Embryonic facial prominence (tissue), 1 donor: Measurements from ENCODE around the gene CCND1.

ENCODE experiments used
- DNase-seq: peaks from one replicate; pipeline ENCODE4 v3.0.0-alpha.2; 2016; ENCODE audit errors: extremely low spot score

CCND1 gene

DNA sequence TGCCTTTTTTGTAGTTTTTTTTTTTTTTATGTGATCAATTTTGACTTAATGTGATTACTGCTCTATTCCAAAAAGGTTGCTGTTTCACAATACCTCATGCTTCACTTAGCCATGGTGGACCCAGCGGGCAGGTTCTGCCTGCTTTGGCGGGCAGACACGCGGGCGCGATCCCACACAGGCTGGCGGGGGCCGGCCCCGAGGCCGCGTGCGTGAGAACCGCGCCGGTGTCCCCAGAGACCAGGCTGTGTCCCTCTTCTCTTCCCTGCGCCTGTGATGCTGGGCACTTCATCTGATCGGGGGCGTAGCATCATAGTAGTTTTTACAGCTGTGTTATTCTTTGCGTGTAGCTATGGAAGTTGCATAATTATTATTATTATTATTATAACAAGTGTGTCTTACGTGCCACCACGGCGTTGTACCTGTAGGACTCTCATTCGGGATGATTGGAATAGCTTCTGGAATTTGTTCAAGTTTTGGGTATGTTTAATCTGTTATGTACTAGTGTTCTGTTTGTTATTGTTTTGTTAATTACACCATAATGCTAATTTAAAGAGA, 12.5 kb downstream of the CCND1 start:
- DNase-seq, result no peak

DNA sequence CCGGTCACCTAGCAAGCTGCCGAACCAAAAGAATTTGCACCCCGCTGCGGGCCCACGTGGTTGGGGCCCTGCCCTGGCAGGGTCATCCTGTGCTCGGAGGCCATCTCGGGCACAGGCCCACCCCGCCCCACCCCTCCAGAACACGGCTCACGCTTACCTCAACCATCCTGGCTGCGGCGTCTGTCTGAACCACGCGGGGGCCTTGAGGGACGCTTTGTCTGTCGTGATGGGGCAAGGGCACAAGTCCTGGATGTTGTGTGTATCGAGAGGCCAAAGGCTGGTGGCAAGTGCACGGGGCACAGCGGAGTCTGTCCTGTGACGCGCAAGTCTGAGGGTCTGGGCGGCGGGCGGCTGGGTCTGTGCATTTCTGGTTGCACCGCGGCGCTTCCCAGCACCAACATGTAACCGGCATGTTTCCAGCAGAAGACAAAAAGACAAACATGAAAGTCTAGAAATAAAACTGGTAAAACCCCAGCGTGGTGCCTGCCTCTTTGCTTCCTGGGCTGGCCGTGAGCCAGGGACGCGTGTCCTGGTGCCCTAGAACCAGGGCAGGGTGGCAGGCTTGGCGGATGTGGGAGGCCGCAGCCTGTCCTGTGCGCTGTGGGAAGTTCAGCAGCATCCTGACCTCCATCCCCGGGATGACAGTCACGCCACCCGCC, 13.2 kb downstream of the CCND1 start:
- DNase-seq, result no peak

DNA sequence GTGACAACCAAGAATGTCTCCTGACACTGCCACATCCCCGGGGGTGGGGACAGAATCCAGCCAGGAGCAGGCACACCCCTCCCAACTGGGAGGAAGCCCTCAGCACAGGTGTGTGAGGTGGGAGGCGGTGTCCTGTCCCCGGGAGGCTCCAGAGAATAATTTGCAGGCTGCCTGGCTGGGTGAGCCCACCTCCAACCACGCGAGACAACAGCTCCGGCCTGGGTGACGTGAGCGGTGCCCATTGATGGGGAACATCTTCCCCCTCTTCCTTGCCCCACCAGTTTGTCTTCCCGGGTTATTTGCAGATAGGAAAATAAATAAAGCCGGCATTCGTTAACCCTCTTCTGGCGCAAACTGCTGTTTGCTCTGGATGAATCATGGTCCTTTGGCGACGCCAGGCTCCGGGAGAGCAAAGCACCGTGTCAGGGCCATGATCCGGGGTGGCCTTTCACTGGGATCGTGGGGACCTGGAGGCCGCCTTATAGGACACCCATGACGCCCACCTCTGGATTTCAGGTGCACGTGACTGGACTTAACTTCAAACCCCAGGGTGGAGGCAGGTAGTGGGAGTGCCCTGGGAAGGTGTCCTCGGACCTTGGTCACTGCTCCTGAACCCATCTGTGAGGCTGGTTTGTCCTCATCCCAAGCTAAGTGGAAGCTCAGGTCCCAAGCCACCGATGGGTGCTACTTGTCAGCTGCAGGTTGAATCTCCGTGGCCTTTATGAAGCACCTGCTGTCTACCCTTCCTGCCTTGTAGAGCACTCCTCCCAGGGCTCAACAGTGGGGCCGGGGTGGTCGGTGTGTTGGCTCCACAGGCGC, 13.9 kb downstream of the CCND1 start:
- DNase-seq, result no peak

DNA sequence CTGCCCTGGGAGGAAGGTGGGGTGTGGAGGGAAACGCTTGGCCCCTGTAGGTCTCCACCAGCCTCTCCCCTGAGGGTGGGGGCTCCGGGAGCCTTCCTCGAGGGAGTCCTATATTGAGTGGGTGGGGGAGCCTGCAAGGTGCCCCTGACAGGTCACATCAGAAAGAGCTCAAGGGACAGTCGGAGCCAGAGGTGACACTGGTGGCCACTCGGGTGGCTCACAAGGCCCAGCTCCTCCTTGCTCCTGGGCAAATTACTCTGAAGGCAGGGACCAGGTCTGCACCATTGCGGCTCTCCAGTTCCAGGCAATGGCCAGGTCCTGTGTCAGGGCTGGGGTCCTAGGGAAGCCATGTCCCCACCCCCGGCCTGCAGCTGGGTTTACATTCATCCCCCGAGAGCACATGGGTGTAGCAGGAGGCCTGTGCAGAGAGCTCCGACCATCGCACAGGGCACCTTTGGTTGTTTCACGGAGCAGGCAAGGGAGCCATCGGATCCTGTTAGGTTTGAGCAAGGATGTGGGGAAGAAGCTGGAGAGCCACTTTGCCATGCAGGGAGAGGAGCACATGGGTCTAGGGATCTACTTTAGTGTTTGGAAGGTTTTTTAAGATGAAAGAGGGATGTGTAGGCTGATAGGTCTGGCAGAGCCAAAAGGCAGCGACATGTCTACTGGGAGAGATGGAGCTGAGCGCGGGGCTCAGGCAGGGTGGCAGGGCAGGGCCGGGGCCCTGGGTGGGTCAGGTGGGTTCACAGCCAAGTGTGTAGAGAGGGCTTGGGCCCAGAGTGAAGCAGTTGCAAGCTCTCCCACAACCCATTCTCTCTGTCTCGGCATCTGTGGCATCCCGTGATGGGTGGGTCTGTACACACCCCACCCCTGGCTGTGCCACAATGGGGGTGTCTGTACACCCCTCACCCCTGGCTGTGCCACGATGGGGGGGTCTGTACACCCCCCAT, 14.8 kb downstream of the CCND1 start:
- no peak for DNase-seq

DNA sequence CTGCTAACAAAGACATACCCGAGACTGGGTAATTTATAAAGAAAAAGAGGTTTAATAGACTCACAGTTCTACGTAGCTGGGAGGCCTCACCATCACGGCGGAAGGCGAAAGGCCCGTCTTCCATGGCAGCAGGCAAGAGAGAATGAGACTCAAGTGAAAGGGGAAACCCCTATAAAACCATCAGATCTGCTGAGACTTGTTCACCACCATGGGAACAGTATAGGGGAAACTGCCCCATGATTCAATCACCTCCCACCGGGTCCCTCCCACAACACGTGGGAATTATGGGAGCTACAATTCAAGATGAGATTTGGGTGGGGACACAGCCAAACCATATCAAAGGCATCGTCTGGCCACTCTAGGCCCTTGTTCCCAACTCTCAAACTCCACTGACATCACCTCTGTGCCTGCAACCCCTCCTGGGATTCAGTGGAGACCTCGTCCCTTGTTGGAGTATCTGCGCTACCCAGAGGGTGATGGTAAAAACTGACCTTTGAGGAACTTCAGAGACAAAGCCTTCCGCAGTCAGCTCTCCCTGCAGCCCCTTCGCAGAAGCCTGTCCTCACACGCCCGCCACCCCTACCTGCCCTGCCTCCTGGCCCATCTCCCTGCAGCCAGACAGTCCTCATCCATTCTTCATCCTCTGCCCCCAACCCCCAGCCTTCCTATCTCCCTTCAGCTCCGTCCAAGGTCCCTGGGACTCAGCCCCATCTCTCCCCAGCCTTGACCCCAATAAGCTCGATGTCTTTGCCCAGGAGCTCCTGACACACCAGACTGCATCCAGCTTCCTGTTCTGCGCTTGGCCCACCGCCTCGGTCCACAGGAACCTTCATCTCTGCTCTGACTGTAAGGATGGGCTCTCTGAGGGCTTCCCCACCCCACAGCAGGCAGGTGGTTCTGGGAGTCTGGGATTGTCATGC, 15.8 kb downstream of the CCND1 start:
- no peak for DNase-seq

DNA sequence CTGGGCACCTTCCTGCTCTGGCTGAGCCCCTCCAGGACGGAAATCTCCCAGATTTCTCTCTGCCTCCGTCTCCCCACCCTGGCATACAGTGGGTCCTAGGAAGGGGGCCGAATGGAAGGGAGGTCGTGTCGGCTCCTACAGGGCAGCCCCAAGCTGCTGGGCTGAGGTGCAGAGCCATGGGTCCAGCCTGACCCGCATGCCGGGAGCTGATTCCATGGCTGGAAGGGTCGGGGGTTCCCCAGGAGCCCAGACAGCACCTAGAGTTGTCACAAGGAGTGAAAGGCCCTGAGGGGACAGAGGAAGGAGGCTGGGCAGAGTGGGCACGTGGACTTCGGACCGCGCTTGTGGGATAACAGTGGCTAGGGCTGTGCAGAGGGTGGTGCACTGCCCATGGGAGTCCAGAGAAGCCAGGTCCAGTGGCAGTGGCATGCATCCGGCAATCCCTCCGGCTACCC, 16.5 kb downstream of the CCND1 start:
- DNase-seq, result no peak

DNA sequence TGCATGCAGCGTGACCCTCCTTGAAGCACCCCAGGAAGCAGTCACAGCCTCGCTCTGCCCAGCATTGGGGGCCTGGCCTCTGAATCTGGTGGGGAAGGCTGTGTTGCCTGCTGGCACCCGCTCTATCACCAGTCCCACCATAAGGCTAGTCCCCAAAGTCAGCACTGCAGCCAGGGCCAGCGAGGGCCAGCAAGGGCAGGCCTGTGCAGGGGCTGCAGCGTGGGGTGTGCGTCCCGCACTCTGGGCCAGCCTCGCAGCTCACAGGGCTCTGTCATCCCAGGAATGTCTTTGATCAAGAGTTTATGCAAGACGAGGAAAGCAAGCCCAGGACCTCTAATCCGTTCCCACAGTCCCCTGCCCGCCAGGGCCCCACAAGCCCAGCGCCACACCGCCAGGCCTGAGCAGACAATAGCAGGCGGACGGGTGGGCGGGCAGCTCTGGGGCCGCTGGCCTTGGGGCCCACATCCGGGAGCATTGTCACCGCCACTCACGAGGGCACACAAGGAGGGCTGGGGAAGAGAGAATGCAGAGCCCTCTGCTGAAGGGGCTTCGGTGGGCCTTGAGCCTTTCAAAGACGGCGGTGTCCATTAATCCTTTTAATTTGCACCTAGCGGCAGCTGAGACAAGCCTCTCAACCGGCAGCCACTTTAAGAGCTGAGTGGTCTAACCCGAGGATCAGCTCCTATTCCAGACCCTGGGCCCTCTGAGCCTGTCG, 17.1 kb downstream of the CCND1 start:
- DNase-seq, result no peak

DNA sequence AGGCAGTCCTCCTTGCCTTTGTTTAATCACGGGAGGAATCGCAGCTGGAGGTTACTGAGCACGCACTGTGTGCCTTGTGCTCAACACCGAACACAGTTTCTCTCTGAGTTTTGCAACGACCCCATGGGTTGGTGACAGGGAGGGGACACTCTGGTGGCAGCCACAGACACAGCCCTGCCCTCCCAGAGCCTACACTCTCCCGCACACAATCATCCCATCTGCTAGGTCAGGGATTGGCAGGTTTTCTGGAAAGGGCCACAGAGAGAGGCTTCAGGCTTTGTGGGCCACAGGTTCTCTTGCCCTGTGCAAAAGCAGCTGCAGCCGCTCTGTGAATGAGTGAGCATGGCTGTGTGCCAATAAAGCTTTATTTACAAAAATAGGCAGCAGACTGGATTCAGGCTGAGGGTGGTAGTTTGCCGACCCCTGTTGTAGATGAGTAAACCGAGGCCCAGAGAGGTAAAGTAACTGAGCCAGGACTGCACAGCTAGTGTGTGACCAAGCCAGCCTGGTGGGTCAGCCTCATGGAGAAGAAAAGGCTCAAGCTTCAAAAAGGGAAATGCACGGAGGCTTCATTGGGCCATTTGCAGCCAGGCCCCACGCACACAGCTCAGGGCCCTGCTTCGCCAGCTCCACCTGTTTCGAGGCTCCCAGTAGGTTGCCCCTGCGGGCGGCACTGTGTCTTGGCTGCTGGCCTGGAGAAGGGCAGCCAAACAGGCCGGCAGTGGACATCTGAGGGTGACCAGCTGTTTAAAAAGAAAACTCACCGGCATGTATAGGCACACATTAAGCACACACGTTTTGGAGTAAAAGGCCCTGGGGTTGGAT, 17.9 kb downstream of the CCND1 start:
- no peak for DNase-seq

DNA sequence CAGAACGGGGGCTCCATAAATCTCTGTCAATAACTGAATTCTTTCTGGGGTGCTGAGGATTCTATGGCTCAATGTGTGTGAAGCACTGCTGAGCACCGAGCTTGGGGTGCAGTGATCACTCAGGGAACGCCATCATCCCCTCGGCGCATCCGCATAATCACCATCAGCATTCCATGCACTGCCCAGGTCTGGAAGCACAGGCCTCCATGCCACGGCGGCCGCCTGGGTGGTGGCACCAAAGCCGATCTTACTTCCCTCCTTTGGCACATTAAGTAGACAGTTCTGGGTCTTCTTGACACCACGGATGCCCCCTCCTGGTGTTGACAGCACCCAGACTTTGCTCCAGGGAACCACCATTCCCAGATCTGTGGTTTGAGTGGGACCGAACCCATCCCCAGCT, 18.6 kb downstream of the CCND1 start:
- no peak for DNase-seq

DNA sequence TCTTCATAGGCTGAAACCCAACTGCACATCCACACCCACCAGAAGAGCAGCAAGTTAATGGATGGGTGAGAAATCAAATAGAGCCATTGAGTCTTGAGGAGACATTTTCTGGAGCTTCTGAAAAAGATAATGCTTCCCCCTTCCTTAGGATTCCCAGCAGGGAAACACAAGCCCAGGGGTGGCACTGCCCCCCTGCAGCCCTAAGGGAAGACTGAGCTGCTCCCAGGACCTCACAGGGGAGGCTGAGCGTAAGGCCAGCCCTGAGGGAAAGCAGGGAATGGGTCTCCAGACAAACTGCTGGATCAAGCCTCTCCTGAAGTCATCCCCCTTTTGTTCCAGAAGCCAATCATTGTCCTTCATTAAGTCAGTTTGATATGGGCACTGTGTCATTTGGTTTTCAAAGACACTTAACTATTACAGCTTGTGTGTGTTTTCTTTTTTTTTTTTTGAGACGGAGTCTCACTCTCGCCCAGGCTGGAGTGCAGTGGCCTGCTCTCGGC, 19.1 kb downstream of the CCND1 start:
- no peak for DNase-seq

DNA sequence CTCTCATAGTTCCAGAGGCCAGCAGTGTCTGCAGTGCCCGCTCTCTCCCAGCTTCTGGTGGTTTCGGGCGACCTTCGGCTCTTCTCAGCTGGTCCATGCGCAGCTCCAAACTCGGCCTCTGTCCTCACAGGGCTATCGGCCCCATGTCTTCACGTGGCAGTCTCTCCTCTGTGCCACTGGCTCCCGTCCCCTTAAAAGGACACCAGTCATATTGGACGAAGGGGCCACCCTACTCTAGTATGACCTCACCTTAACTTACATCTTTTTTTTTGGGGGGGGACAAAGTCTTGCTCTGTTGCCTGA, 20.4 kb downstream of the CCND1 start:
- DNase-seq, result no peak

DNA sequence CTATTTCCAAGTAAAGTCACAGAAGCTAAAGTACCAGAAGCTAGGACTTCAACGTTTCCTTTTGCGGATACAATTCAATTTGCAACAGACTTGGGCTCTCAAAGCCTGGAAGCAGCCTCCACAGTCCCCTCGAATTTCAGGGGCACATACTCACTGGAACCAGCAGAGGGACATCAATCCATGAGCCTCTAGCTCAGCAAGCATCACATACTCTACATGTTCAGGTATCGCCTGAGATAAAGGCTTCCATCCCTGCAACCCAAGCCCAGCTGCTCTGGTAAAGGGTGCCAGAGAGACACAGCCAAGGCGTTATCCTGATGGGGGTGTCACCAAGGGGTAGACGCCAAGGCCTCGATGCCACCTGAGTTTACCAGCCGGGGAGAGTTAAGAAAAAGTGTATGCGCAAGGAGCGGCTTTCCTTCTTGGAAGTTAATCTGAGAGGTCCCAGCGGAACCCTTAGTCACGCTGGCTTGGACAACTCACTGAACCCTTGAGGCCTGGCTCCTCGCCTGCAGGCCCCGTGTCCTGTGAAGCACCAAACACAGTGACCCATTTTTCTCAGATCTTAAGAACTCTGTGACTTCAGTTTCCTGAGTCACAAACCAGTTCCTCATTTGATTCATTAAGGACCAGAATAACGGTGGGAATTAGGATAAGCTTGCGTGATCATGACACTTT, 21.2 kb downstream of the CCND1 start:
- no peak for DNase-seq

DNA sequence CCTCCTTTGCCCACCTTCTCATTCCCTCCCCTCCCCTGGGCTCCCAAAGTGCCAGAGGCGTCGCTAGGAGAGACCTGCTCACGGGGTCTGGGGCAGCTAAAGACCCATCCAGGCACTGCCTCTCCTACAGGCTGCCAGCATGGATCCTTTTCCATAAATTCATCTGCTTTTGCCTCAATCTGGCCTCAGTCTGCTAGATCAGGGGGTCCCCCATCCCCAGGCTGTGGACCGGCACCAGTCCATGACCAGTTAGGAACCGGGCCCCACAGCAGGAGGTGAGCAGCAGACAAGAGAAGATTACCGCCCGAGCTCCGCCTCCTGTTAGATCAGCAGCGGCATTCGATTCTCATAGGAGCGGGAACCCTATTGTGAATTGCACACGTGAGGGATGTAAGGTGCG, 21.9 kb downstream of the CCND1 start:
- DNase-seq, result no peak

DNA sequence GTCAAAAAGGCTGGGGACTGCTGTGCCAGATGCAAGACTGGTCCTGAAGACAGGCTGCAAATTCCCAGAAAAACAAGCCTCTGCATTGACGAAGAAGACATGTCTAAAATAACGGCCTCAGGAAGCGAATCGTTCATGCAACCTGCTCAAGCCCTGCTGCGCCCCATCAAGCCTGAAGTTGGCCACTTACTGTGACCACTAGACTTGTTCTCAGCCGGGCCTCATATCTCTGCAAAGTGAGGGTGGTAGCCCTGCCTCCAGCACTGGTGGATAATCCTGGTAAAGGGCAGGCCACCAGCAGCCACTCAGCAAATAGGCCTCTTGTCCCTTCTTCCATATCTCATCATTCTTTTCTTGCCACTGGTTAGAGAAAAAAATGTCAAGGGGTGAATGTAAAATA, 22.4 kb downstream of the CCND1 start:
- no peak for DNase-seq

DNA sequence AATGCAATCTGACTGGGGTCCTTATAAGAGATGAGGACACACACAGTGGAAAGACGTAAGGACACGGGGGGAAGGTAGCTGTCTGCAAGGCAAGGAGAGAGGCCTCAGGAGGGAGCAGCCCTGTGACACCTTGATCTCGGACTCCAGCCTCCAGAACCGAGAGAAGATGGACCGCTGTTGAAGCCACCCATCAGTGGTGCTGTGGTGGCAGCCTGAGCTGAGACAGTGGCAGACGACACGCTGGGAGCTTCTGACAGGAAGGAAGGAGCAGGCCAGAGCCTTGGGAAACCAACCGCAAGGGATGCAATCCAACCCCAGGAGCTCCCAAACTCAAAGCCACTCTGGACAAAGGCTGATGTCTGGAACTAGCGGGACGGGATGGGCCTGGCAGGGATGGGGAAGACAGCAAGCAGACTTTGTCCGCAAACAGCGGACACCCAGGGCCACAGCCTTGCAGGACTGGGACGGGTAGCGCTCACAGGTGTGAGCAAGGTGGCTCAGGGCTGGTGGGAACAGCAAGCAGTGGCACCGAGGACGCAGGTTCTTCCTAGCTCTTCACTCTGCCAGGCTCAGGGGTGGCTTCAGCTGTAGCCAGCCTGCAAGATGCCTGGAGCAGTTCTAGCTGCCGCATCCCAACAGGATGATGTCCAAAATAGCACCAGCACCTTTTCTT, 23.3 kb downstream of the CCND1 start:
- no peak for DNase-seq

DNA sequence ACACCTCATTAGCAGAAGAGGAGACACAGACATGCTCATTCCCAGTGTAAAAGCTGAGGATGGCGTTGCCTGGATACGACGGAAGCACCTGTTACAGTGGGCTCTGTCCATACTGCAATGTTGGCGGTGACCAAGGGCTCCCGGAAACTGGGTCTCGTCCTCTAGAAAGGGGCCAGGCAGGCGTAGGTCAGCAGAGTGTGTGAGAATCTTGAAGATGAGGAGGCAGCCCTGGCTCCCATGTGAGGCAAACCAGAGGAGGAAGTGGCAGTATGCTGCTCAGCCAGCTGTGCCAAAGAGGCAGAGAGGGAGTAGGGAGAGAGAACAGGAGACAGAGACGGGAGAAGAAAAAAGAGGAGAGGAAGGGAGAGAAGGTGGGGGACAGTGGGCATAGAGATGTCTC, 23.9 kb downstream of the CCND1 start:
- DNase-seq, result no peak

DNA sequence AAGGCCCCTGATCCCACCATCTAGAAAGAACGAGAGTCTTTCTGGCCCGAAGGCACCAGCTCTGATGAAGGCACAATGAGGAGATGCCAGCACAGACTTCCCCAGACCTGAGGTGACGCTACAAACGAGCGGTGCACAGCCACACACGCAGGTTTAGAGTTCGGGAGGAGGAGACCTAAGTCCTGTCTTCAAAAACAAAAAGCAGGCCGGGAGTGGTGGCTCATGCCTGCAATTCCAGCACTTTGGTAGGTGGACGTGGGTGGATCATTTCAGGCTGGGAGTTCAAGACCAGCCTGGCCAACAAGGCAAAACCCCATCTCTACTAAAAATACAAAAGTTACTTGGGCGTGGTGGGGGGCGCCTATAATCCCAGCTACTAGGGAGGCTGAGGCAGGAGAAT, 24.7 kb downstream of the CCND1 start:
- no peak for DNase-seq

DNA sequence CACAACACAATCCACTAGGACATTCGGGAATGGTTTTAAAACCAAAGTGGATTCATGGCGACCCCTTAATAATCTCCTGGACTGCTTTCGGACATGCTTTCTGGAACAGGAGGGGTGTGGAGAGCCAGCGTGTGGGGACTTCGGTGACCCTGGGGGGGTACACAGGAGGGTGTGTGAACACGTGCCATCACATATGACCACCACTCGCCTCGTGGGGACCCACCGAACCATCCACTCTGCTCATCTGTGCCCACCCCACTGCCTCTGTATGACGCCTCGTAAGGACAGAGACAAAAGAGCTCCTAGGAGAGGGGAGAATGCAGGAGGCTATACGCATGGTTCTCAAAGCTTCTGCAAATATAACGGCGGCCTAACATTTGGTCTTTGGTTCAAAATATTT, 25.3 kb downstream of the CCND1 start:
- no peak for DNase-seq
